HepG2 (cell line): ENCODE measurements around the gene GPR55. TPM values are rescaled to one million over a fixed set of nuclear protein-coding genes. Genes with fewer than 3 reads are reported as not detected.

ENCODE experiments used
- ARHGAP35 ChIP-seq: sonication (generic); formaldehyde crosslinking; IDR thresholded peaks from 2 replicates; pipeline ENCODE4 v1.9.0; 2022; ENCODE audit warnings: mild to moderate bottlenecking, inconsistent platforms, moderate library complexity, missing genetic modification reagents, borderline replicate concordance
- CREBL2 ChIP-seq: sonication (generic); formaldehyde crosslinking; IDR thresholded peaks from 2 replicates; pipeline ENCODE4 v1.8.1; 2023; ENCODE audit warnings: missing genetic modification reagents, mild to moderate bottlenecking, borderline replicate concordance
- DNMT3B ChIP-seq: conservative IDR thresholded peaks from 2 replicates; pipeline ENCODE4 v1.6.1; 2016; ENCODE audit warnings: missing biosample characterization, control low read depth
- FOXP4 ChIP-seq: sonication (generic); formaldehyde crosslinking; IDR thresholded peaks from 2 replicates; pipeline ENCODE4 v1.4.0; 2020; ENCODE audit warnings: missing genetic modification reagents
- IRF1 ChIP-seq: sonication (generic); formaldehyde crosslinking; IDR thresholded peaks from 2 replicates; pipeline ENCODE4 v1.4.0; 2020; ENCODE audit warnings: low read depth, mild to moderate bottlenecking, missing genetic modification reagents
- KMT2A ChIP-seq: sonication (generic); formaldehyde crosslinking; IDR thresholded peaks from 2 replicates; pipeline ENCODE4 v1.4.0; 2020; ENCODE audit warnings: missing genetic modification reagents
- NFIB ChIP-seq: sonication (generic); formaldehyde crosslinking; IDR thresholded peaks from 2 replicates; pipeline ENCODE4 v1.9.0; 2021; ENCODE audit warnings: missing genetic modification reagents, mild to moderate bottlenecking, borderline replicate concordance
- PHB2 ChIP-seq: fragments of 450-650 bp; IDR thresholded peaks from 2 replicates; pipeline ENCODE4 v1.6.1; 2018; ENCODE audit not compliant: partially characterized antibody
- SPEN ChIP-seq: sonication (generic); formaldehyde crosslinking; IDR thresholded peaks from 2 replicates; pipeline ENCODE4 v1.5.1; 2020; ENCODE audit warnings: low read depth, mild to moderate bottlenecking, missing genetic modification reagents
- XRCC5 ChIP-seq: fragments of 200-400 bp; formaldehyde crosslinking; optimal IDR thresholded peaks from 2 replicates; pipeline ENCODE3; 2017; ENCODE audit warnings: mild to moderate bottlenecking, low read length
- ZFP41 ChIP-seq: sonication (generic); formaldehyde crosslinking; IDR thresholded peaks from 2 replicates; pipeline ENCODE4 v1.4.0; 2020; ENCODE audit warnings: mild to moderate bottlenecking, missing genetic modification reagents, borderline replicate concordance
- ZFX ChIP-seq: sonication (generic); formaldehyde crosslinking; IDR thresholded peaks from 2 replicates; pipeline ENCODE4 v1.4.0; 2020; ENCODE audit warnings: mild to moderate bottlenecking, low read depth, missing genetic modification reagents, moderate library complexity
- ZNF674 ChIP-seq: sonication (generic); formaldehyde crosslinking; IDR thresholded peaks from 2 replicates; pipeline ENCODE4 v1.5.0; 2020; ENCODE audit warnings: low read depth, mild to moderate bottlenecking, missing genetic modification reagents
- ZNF724P ChIP-seq: sonication (generic); formaldehyde crosslinking; IDR thresholded peaks from 2 replicates; pipeline ENCODE4 v1.8.0; 2022; ENCODE audit warnings: missing genetic modification reagents, borderline replicate concordance
- ZNF790 ChIP-seq: sonication (generic); formaldehyde crosslinking; IDR thresholded peaks from 2 replicates; pipeline ENCODE4 v1.8.0; 2022; ENCODE audit warnings: missing genetic modification reagents, mild to moderate bottlenecking, borderline replicate concordance
- polyA plus RNA-seq, 8 experiments: library from polyadenylated mRNA; depleted of rRNA in 3 of 8; stranded (reverse) in 7 of 8; unstranded in 1 of 8; fragments of >200 nt; fragmentation: Illumina TruSeq in 4 of 8; extraction: Trizol in 4 of 8; gene quantifications; 2 replicates each; pipeline versions ENCODE4 v1.2.1 to v1.2.3, GENCODE V29; 2011 to 2016; ENCODE audit warnings: low read depth in 4 of 8, missing spikeins in 1 of 8, mixed read lengths in 1 of 8; ENCODE audit not compliant: insufficient read depth in 1 of 8
- total RNA-seq, 5 experiments: library from RNA; depleted of rRNA; stranded (reverse); fragments of >200 nt; fragmentation: Illumina TruSeq; extraction: Trizol; gene quantifications; 2 replicates each; pipeline ENCODE4 v1.2.3, GENCODE V29; 2016; ENCODE audit warnings: low read depth in 1 of 5

GPR55 gene
- total and polyA plus RNA-seq, 2 of the 13 experiments (the other 11 are each of a cell fraction or from before 2014, with no cell fraction given), result not detected

- no peak for TF ChIP-seq IRF1 (CRISPR knock-in tag)
- no peak for TF ChIP-seq PHB2
- no peak for TF ChIP-seq ZNF790 (CRISPR knock-in tag)
- no peak for TF ChIP-seq SPEN (CRISPR knock-in tag)
- peak; percentile 22 for TF ChIP-seq XRCC5
- TF ChIP-seq FOXP4 (CRISPR knock-in tag), result no peak
- TF ChIP-seq KMT2A, result no peak
- TF ChIP-seq CREBL2 (CRISPR knock-in tag), result no peak
- TF ChIP-seq DNMT3B (CRISPR knock-in tag), result no peak
- no peak for TF ChIP-seq ZFP41 (CRISPR knock-in tag)
- no peak for TF ChIP-seq ARHGAP35 (CRISPR knock-in tag)
- TF ChIP-seq ZNF674 (CRISPR knock-in tag), result no peak
- TF ChIP-seq ZNF724P (CRISPR knock-in tag), result no peak
- TF ChIP-seq ZFX (CRISPR knock-in tag), result no peak
- no peak for TF ChIP-seq NFIB (CRISPR knock-in tag)
Measured at GRCh38 chr2:230956827-230957755, 32.0 kb upstream of the GPR55 start (continued).
